ENCODE measurements around the gene ING2.
"Not testable (repeated sequence)": the region's sequence is repeated elsewhere in the genome, so short reads cannot be mapped to it uniquely, and the experiment has no call there.

The ING2 gene

DNA sequence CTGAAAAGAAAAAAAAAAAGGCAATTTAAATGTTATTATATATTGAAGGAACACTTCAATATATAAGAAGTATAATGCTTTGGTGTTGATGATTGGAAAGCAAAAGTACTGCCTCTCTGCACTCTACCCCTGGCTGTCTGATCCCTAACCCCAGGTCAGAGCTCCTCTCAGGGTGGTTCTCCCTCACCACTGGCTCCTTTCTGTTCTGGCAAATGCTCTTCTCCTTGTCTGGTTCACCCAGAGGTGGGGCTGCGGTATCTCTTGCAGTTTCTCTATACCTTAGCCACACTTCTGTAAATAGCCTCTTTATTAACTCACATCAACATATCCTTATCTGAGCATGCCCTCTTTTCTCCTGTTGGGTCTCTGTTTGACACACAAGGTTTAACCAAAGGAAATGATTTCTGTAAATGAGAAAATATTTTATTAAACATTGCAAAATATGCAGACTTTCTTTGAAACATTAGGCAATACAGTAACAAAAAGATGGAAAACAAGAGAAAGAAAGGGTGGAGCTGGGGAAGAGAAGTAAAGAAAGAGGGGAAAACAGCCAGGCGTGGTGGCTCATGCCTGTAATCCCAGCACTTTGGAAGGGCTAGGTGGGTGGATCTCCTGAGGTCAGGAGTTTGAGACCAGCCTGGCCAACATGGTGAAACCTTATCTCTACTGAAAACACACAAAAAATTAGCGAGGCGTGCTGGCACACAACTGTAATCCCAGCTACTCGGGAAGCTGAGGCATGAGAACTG is 45.7 kb downstream of the ING2 start:
- no peak for DNase-seq

GRCh38 chr4:183552274-183553146 is 47.7 kb downstream of the ING2 start:
- DNase-seq, result no peak

GRCh38 chr4:183553147-183553478 is 48.3 kb downstream of the ING2 start:
- DNase-seq, result not testable (repeated sequence)

- DNase-seq, result no peak
Measured at GRCh38 chr4:183553601-183554345, 48.9 kb downstream of the ING2 start.

DNA sequence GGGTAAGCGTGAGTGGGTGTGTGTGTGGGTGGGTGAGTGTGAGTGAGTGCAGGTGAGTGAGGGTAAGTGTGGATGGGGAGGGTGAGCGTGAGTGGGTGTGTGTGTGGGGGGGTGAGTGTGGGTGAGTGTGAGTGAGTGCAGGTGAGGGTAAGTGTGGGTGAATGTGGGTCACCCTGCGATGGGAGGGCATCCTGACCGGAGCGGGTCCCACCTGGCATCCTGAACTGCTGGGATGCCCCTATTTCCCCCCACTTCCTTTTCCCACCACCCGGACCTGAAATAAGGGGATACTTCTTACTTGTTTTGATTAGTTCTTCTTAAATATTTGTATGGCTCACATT is 49.5 kb downstream of the ING2 start:
- DNase-seq, result no peak

DNA sequence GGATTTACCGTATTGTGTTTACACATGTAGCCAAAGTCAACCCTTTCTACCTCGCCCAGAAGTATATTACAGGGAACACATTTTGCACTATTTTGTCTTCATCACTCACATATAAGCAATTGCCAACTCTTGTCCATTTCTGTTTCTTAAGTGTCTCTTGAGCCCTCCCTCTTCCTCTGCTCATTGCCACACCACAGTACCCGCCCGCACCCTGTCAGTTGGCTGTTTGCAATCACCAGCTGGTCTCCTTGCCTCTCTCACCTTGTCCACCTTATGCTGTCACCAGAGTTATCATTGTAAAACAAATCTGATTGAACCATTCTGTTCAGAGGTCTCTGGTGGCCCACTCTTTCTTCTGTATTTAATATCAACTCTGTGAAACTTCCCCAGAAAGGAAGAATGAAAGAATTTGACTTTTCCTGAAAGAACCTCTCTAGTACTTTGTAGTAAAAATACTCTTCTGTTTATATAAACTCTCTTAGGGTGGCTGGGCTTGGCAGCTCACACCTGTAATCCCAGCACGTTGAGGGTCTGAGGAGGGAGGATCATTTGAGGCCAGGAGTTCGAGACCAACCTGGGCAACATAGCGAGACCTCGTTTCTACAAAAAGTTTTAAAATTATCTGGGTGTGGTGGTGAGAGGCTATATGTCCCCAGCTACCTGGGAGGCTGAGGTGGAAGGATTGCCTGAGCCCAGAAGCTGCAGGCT is 50.2 kb downstream of the ING2 start:
- DNase-seq, result no peak

GRCh38 chr4:183556947-183557346 is 52.1 kb downstream of the ING2 start:
- no peak for DNase-seq

DNA sequence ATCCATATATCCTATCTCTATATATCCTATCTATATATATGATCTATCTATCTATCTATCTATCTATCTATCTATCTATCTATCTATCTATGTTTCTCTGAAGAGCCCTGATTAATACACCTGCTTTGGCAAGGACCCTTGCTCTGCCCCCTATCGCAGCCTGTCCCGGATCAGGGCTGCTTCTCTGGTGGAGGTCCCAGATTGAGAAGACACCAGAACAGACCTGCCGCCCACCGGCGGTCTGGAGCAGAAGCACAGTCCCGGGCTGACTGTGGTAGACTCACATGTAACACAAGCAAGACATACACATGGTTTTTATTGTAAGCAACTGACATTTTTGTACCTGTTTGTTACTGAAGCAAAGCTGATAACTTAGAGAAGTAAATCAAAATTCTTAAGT is 52.8 kb downstream of the ING2 start:
- DNase-seq, result no peak

DNA sequence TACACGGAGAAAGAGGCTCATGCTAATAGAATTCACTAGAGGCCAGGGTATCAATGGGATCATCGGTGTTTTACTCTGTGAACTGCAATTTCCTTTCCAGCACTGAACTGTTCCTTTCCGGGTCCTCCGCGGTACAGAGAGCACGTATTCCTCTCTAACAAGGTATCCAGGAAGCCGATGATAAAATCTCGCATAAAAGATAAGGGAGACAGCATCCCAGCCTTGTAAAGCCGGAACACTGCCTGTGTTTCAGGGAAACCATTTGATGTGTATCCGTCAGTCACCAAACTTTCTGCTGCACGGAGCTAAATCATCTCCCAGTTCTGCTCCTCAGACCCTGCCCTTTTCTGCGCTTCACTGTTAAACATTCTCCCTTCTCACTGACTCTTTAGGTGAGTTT is 54.0 kb downstream of the ING2 start:
- DNase-seq, result no peak

GRCh38 chr4:183561905-183562304 is 57.0 kb downstream of the ING2 start:
- no peak for DNase-seq
